ENCODE data around the gene LRCOL1.

Gene LRCOL1

DNA sequence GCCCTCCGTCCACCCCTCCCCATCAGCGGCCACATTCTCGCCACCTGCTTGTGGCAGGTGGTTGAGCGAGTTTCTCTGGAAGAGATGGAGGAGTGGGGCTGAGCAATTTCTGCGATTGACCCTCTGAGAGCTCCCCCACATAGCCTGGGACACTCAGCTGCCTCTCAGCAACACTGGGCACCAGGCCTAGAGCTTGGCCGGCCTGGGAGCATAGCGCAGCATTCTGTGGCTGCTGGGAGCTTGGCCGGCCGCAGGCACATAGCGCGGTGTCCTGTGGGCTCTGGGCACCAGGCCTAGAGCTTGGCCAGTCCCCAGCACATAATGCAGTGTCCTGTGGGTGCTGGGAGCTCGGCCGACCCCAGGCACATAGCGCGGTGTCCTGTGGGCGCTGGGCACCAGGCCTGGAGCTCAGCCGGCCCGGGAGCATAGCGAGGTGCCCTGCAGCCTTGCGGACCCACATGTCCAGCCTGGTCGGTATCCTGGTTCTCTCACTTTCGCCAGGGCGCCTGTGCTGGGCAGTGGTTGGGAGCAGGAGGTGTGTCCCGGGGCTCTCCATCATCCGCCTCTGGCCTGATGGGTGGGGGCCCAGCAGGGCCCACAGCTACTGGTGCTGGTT, 43.8 kb downstream of the LRCOL1 start:
- no peak overlapping the region for H3K4me3 ChIP-seq (ENCODE audit: low read depth, low read length)
- TF ChIP-seq, protein P1, sequence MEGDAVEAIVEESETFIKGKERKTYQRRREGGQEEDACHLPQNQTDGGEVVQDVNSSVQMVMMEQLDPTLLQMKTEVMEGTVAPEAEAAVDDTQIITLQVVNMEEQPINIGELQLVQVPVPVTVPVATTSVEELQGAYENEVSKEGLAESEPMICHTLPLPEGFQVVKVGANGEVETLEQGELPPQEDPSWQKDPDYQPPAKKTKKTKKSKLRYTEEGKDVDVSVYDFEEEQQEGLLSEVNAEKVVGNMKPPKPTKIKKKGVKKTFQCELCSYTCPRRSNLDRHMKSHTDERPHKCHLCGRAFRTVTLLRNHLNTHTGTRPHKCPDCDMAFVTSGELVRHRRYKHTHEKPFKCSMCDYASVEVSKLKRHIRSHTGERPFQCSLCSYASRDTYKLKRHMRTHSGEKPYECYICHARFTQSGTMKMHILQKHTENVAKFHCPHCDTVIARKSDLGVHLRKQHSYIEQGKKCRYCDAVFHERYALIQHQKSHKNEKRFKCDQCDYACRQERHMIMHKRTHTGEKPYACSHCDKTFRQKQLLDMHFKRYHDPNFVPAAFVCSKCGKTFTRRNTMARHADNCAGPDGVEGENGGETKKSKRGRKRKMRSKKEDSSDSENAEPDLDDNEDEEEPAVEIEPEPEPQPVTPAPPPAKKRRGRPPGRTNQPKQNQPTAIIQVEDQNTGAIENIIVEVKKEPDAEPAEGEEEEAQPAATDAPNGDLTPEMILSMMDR (IDR thresholded peaks at IDR 0.05; ENCODE audit: low read depth, low read length) = no peak

DNA sequence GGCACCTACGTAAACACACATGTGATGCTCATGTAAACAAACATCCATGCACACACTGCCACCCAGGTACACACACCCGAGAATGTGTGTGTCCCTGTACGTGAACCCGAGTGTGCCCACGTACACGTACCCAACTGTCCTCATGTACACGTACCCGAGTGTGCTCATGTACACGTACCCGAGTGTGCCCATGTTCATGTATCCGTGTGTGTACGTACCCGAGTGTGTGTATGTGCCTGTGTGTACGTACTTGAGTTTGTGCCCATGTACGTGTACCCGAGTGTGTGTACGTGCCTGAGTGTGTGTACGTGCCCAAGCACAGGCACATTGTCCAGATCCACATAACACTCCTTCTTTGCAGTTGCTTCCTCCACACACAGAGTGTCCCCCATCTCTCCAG, 45.0 kb downstream of the LRCOL1 start:
- H3K4me3 ChIP-seq (ENCODE audit: low read depth, low read length) = no peak overlapping the region
- TF ChIP-seq, protein P1 (IDR thresholded peaks at IDR 0.05; ENCODE audit: low read depth, low read length) = no peak

DNA sequence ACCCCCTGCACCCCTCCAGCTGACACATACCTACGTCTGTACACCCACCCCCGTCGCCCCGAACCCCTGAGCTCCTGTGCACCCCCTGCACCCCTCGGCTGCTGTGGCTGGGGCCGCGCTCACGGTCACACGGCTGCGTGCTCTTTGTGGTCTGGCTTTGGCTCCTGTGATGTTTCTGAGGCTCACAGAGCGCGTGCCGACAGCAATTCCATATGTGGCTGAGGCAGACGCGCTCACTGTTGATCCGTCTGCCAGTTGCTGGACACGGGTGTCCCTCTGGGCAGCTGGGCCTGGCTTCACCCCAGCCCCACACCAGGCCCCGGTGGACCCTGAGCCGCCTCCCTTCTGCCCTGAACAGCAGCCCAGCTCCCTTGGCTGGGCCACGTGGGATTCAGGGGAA, 46.5 kb downstream of the LRCOL1 start:
- TF ChIP-seq, protein P1 (IDR thresholded peaks at IDR 0.05; ENCODE audit: low read depth, low read length) = no peak
- no peak overlapping the region for H3K4me3 ChIP-seq (ENCODE audit: low read depth, low read length)

DNA sequence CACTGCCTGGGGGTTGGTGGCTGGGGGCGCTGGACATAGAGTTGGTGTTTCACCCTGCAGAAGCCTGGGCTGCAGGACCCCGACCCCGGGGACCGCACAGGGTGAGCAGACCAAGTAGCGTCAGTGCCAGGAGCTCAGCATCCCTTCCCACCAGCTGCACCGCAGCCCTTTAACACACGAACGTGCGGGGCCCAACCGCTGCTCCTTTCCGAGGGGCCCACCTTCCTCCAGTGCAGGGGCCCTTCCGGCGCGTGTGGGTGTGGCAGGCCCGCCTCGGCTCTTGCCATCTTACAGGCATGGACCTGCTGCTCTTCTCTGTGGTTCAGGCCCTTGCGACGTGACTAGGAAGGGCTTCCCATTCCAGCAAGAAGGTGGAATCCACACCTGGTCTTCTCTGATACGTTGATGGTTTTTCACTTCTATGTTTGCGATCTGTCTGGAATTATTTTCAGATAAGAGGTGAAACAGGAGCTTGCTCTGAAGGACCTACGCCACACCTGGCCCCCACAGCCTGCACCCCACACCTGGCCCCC, 47.8 kb downstream of the LRCOL1 start:
- no peak overlapping the region for H3K4me3 ChIP-seq (ENCODE audit: low read depth, low read length)
- TF ChIP-seq, protein P1 (IDR thresholded peaks at IDR 0.05; ENCODE audit: low read depth, low read length) = no peak

DNA sequence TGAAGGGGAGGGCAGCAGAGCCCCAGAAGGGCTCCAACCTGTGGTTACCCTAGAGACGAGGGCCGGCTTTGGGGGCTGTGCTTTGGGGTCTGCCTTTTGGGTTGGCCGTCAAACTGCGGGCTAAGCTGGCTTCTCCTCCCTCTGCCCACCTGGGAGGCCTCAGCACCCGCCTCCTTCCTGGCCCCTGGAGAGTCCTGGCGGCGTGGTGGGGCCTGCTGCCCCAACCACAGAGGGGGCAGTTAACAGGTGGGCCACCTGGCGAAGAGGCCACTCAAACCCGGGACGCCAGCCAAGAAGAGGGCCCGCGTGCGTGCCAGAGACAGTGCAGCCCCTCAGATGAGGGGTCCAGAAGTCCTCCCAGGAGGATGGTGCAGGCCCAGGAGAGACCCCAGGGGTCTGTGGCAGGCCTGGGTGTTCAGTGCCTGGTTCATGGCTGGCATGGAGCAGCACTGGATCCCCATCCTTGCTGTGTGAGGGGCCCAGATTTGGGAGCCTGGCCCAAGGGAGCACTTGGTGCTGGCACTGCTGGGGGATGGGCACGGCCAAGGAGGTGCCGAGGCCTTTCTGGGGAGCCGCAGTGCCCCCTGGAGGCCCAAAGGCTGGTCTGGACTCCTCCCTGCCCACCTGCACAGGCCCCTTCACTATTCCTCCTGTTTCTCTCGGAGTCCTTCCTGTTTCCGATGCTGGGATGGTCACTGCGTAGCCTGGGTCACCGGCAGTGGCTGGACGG, 48.8 kb downstream of the LRCOL1 start:
- H3K4me3 ChIP-seq (ENCODE audit: low read depth, low read length) = no peak overlapping the region

DNA sequence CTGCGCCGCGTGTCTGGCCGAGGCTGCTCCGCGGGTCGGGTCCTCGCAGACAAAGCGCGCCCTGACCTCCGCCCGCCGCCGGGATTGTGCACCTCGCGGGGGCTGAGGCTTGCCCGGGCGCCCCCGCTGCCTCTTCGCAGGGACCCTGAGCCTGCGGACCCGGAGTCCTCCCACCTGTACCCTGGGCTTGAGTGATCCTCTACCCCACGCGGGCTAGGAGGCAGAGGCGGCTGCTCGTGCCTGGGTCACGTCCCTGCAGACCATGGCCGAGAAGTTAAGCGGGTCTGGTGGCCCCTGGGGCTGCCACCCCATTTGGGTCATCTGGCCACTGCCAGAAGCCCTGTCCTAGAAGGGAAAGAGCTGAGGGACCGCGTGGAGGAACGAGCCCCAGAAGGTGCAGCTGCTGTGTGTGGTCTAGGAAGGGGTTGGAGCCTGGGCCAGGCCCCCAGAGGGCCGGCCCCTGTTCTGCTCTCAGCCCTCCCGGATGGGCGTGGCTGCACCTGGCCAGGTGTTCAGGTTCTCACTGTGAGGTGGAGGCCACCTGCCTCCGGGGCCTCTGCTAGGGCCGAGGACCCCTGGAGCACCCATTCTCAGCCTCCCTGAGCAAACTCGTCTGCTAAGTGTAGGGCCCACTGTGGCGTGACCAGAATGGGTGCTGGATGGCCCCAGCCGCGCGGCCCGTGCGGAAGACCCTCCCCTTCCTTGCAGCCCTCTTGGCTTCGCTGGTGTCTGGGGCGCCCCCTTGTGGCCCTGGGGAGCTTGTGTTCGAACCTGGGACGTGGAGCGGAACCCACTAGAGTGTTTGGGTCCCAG, 49.6 kb downstream of the LRCOL1 start:
- H3K4me3 ChIP-seq (ENCODE audit: low read depth, low read length) = peak overlapping the region; percentile 63
- TF ChIP-seq, protein P1 (IDR thresholded peaks at IDR 0.05; ENCODE audit: low read depth, low read length) = peak; percentile 59

More for the DNA sequence above, 48.8 kb downstream of the LRCOL1 start:
- TF ChIP-seq, protein P1 (IDR thresholded peaks at IDR 0.05; ENCODE audit: low read depth, low read length) = peak; percentile 32; the same call in 1 of the 2 replicates
